ENCODE measurements around the gene DCAF7. TPM values are rescaled to one million over a fixed set of nuclear protein-coding genes. Genes with fewer than 3 reads are reported as not detected.
A peak's percentile ranks its signal among the peaks of the same experiment; 100 is the strongest.

The DCAF7 gene
- polyA plus RNA-seq, 6 donors from 2014 or later, result 58.6 to 88.5 (median 79.1) TPM

DNA sequence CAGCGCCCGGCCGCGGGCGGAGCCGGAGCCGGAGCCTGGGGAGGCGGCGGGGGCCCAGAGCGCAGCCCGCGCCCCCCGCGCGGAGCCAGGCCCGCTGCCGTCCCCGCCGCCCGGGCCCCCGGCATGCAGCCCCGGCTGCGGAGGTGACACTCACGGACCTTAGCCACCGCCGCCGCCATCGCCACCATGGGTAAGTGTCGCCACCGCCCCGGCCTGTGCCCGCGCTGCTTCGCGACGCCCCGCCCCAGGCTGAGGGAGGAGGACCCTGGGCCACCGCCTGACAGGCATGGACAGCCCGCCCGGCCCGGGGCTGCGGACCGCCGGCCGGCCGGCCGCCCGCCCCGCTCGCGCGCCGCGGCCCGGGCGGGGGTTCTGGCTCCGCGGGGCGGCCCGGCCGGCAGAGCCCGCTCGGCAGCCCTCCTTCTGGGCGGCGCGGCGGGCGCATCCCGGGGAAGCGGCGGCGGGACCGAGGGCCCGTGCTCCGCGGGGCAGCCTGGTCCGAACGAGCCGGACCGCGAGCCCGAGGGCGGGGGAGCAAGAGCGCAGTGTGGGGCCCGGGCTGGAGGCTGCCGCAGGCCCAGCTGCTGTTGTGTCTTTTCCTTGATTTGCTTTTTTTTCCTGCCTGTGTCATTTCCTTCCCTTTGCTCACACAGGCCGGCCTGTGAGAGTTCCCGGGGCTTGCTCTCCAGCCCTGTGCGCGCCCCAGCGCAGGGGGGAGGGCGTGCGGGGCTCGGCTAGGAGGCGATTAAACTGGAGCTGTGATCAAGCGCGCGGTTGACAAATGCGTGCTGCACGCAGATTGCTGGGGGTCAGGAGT, 72.5 kb downstream of the DCAF7 start:
- H3K4me1 Mint-ChIP-seq, result peaks cover 43 to 53% (median 47%) of the 10 kb centered on the region in 3 donors
- DNase-seq (peak; percentile 56), ATAC-seq (ENCODE audit: low read depth in 2 of 2) (peak; percentile 28 to 30)
- H3K9me3 Mint-ChIP-seq, result no peaks in the 10 kb centered on the region
- peak overlapping the region in 5 of 6 donors; percentile 76 to 90 (median 87) for H3K27ac Mint-ChIP-seq
- H3K27me3 Mint-ChIP-seq, result no peaks in the 10 kb centered on the region
- H3K36me3 Mint-ChIP-seq, result no peaks in the 10 kb centered on the region
- peak overlapping the region; percentile 95 to 99 (median 98) for H3K4me3 Mint-ChIP-seq

DNA sequence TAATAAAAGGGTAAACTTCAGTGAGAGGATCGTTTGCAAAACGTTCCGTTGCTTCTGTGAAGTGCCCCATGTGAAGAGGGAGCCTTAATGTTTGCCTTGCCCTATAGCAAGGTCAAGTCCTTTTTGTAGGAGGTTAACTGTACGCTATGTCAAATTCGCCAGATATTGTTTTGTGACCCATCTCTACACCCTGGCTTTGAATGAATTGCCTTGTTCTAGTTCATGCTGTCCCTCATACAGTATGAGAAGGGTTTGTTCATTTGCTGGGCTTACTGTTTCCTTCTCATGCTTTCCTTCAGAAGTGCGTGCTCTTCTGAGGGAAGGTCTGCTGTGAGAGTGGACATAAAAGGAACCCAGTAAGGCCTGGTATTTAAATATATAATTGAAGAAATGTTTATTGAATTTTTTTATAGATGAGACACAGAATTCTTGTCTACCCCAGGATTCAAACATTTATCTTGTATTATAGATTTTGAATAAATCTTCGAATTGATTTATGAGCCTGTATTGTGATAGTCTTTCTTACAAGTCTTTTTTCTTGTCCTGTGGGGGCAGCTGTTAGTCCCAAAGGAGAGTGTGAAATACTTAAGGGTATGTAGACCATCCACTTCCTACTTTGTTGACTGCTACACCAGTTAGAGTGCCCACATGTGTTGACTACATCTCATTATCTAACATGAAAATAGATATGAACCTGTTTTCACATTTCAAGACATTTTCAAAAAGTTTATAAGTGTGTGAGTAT, 73.7 kb downstream of the DCAF7 start:
- no peak for DNase-seq
- Mint-ChIP-seq H3K27me3 (no peaks in the 10 kb centered on the region), H3K9me3 (no peaks in the 10 kb centered on the region), H3K27ac (peak overlapping the region in 3 of 6 donors; percentile 49 to 87 (median 78)), H3K36me3 (no peaks in the 10 kb centered on the region), H3K4me3 (peak overlapping the region; percentile 95 to 99 (median 98)), H3K4me1 (peaks cover 43 to 56% (median 47%) of the 10 kb centered on the region in 3 donors)
- ATAC-seq (ENCODE audit: low read depth in 2 of 2), result no peak

DNA sequence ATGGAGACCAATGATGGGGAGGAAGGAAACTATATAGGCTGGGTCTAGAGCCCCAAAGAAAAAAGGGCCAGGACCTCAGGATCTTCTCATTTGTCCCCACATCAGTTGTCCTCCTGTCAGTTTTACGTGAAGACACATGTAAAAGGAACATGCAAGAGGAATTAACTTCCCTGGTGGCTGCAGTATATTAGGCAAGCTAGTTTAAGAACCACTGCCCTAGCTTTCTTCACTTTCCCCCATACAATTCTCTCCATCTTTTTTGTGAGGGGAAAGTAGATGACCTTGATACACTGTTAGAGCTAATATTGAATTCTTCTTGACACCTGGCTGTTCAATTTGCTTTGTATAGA, 74.2 kb downstream of the DCAF7 start:
- peak overlapping the region in 6 of 8 donors; percentile 6 to 99 (median 40) for H3K4me3 Mint-ChIP-seq
- DNase-seq (no peak), ATAC-seq (ENCODE audit: low read depth in 2 of 2) (no peak)
- no peaks in the 10 kb centered on the region for H3K36me3 Mint-ChIP-seq
- peaks cover 43 to 56% (median 47%) of the 10 kb centered on the region in 3 donors for H3K4me1 Mint-ChIP-seq
- H3K9me3 Mint-ChIP-seq, result no peaks in the 10 kb centered on the region
- H3K27me3 Mint-ChIP-seq, result no peaks in the 10 kb centered on the region
- H3K27ac Mint-ChIP-seq, result peak overlapping the region in 1 of 6 donors; percentile 69

DNA sequence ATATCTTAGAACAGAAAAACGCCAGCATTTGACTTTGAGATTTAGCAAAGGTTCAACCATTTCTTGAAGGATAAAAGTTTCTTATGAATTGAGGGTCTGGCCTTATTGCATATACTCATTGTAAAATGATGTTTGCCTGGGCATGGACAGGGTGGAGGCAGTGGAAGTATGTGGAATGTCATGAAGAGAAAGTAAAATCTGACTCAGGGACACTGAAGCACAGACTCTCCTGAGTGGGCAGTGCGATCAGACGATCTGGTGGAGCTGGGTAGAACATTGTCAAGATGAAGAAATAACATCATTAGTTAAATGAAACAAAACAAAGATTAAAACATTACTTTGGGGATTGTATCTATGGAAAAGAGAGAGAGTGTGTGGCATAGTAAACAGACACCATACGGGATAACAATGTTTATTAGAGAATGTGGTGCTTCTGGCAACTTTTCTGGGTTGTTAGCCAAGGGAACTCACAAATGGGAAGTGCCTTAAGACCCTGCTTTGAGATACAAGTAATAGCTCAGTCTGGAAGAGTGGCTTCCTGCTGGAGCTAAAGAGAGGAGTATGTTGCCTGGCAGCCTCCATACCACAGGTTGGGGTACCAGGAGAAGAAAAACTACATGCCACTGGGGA, 76.4 kb downstream of the DCAF7 start:
- Mint-ChIP-seq H3K27me3 (no peaks in the 10 kb centered on the region), H3K36me3 (no peaks in the 10 kb centered on the region), H3K4me1 (peaks cover 44 to 56% (median 50%) of the 10 kb centered on the region in 3 donors), H3K4me3 (peak overlapping the region in 1 of 8 donors; percentile 1), H3K9me3 (no peaks in the 10 kb centered on the region), H3K27ac (peak overlapping the region in 4 of 6 donors; percentile 15 to 55 (median 32))
- ATAC-seq (ENCODE audit: low read depth in 2 of 2), result no peak
- no peak for DNase-seq

DNA sequence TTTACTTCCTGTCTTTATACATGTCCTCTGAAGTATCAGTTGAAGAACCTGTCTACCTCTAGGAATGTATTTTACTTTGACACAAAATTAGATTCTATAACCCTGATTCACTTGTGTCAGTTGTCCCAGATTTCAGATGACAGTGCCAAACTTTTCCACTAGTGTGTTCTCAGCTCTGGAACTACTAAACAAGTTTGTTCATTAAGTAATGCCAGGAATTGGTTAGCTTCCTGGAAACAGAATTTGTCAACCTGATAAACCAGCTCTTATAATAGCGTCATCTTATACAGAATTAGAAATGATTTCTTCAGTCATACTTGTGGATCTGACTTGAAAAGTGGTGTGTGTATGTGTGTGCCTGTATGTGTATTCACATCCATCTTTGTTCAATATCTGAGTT, 79.3 kb downstream of the DCAF7 start:
- ATAC-seq (ENCODE audit: low read depth in 2 of 2) (no peak), DNase-seq (no peak)
- Mint-ChIP-seq H3K36me3 (peaks cover 0 to 6% of the 10 kb centered on the region in 2 donors), H3K4me3 (no peak overlapping the region), H3K27ac (peak overlapping the region in 1 of 6 donors; percentile 21), H3K27me3 (no peaks in the 10 kb centered on the region), H3K9me3 (no peaks in the 10 kb centered on the region), H3K4me1 (peaks cover 37 to 42% (median 40%) of the 10 kb centered on the region in 3 donors)

DNA sequence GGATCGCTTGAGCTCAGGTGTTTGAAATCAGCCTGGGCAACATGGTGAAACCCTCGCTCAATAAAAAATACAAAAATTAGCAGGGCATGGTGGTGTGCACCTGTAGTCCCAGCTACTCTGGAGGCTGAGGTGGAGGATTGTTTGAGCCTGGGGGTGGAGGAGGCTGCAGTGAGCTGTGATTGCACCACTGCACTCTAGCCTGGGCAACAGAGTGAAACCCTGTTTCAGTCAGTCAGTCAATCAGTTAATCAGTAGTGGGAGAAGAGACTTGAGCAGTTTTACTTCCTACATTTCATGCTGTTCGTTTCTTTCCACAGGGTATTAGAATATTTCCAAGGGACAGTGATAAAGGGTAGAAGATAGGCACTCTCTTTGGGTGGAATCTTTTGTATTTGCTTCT, 80.8 kb downstream of the DCAF7 start:
- Mint-ChIP-seq H3K9me3 (no peaks in the 10 kb centered on the region), H3K27ac (no peak overlapping the region), H3K27me3 (no peaks in the 10 kb centered on the region), H3K4me3 (no peak overlapping the region), H3K36me3 (peaks cover 8 to 15% of the 10 kb centered on the region in 2 donors), H3K4me1 (peaks cover 28 to 41% (median 28%) of the 10 kb centered on the region in 3 donors)
- DNase-seq (no peak), ATAC-seq (ENCODE audit: low read depth in 2 of 2) (no peak)

DNA sequence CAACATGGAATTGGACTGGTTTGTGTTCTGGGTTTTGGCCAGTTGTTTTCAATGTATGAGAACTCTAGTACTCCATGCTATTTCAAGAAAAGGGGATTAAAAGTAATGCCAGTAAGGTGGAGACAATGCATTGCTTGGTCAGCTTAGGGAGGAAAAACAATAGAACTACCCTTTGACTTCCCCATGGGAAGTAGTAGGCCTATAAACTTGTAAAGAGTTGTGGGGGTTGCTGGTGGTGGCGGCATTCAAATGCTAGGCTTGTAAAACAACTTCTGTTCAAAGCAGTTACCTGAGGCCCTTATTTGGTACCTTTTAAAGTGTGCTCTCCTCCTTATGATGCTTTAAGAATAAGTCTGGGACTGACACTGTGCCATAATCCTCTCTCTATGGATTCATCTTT, 81.3 kb downstream of the DCAF7 start:
- H3K4me3 Mint-ChIP-seq, result no peak overlapping the region
- no peak overlapping the region for H3K27ac Mint-ChIP-seq
- no peaks in the 10 kb centered on the region for H3K9me3 Mint-ChIP-seq
- H3K4me1 Mint-ChIP-seq, result peaks cover 22 to 39% (median 23%) of the 10 kb centered on the region in 3 donors
- no peaks in the 10 kb centered on the region for H3K27me3 Mint-ChIP-seq
- peaks cover 14 to 19% of the 10 kb centered on the region in 2 donors for H3K36me3 Mint-ChIP-seq
- no peak for DNase-seq
- no peak for ATAC-seq (ENCODE audit: low read depth in 2 of 2)

DNA sequence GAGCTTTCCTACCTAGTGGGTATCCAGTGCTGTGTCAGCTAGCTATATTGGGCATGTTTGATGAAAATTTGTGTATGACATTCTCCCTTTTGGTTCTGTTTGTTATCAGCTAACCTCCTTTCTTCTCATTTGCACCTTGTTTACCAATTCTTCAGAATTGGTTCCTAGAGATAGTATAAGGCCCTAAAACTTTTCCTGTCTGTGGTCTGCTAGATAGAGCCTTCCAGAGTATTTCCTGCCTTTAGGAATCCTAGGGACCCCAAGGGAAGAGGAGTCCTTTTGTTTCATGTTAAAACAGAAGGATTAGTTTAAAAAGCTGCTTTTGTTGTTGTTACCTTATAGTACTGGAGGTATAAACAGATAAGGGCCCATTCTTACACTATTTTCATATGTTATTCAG, 83.5 kb downstream of the DCAF7 start:
- H3K4me3 Mint-ChIP-seq, result no peak overlapping the region
- no peaks in the 10 kb centered on the region for H3K9me3 Mint-ChIP-seq
- peaks cover 17 to 21% of the 10 kb centered on the region in 2 donors for H3K36me3 Mint-ChIP-seq
- no peaks in the 10 kb centered on the region for H3K27me3 Mint-ChIP-seq
- ATAC-seq (ENCODE audit: low read depth in 2 of 2) (no peak), DNase-seq (no peak)
- peak overlapping the region in 2 of 6 donors; percentile 17 to 39 for H3K27ac Mint-ChIP-seq
- H3K4me1 Mint-ChIP-seq, result peaks cover 9 to 32% (median 16%) of the 10 kb centered on the region in 3 donors

- no peak for DNase-seq
- Mint-ChIP-seq H3K4me1 (peaks cover 9 to 32% (median 16%) of the 10 kb centered on the region in 3 donors), H3K36me3 (peaks cover 17 to 21% of the 10 kb centered on the region in 2 donors)
Measured at GRCh38 chr17:63634163-63634562, 83.9 kb downstream of the DCAF7 start.

DNA sequence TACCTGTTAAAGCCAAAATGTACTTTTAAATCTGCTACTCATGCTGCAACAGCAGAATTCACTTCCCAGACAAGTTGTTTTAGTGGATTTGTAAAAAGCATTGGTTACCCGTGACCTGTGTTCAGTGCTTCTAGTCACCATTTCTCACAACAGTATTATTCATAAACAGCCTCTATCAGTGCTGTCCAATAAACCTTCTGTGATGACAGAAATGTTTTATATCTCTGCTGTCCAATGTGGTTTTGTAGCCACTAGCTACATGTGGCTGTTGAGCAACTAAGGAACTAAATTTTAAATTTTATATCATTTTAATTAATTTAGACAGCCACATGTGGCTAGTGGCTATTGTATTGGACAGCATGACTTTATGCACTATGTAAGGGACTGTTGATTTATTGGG, 84.5 kb downstream of the DCAF7 start:
- no peak for ATAC-seq (ENCODE audit: low read depth in 2 of 2)
- Mint-ChIP-seq H3K4me1 (peaks cover 9 to 33% (median 16%) of the 10 kb centered on the region in 3 donors), H3K36me3 (peaks cover 18 to 21% of the 10 kb centered on the region in 2 donors), H3K9me3 (no peaks in the 10 kb centered on the region), H3K4me3 (no peak overlapping the region), H3K27me3 (no peaks in the 10 kb centered on the region), H3K27ac (no peak overlapping the region)
- no peak for DNase-seq

More at GRCh38 chr17:63634163-63634562, 83.9 kb downstream of the DCAF7 start:
- Mint-ChIP-seq H3K4me3 (no peak overlapping the region), H3K9me3 (no peaks in the 10 kb centered on the region), H3K27ac (peak overlapping the region in 2 of 6 donors; percentile 22 to 39), H3K27me3 (no peaks in the 10 kb centered on the region)
- ATAC-seq (ENCODE audit: low read depth in 2 of 2), result no peak

DNA sequence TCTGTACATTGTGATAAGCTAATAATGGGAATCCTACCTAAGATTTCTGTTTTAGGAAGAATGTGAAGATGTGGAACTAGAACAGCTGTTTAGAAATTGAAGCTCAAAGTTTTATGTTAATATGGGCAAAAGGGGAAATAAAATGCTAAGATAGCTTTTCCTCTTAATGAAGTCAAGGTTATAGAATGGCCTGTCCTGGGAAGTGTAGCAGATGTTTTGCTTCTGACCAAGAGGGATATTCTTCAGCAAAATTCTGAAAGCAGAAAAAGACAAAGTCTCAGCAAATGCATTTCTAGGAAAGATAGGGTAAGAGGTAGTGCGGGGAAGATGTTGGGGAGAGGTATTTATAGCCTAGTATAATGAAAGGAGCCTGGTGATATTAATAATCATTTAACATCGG, 85.0 kb downstream of the DCAF7 start:
- H3K9me3 Mint-ChIP-seq, result no peaks in the 10 kb centered on the region
- ATAC-seq (ENCODE audit: low read depth in 2 of 2) (no peak), DNase-seq (no peak)
- no peaks in the 10 kb centered on the region for H3K27me3 Mint-ChIP-seq
- peak overlapping the region in 1 of 6 donors; percentile 34 for H3K27ac Mint-ChIP-seq
- peaks cover 11 to 37% (median 16%) of the 10 kb centered on the region in 3 donors for H3K4me1 Mint-ChIP-seq
- no peak overlapping the region for H3K4me3 Mint-ChIP-seq
- peaks cover 21 to 22% of the 10 kb centered on the region in 2 donors for H3K36me3 Mint-ChIP-seq

GRCh38 chr17:63635787-63636186, 85.5 kb downstream of the DCAF7 start:
- ATAC-seq (ENCODE audit: low read depth in 2 of 2) (no peak), DNase-seq (no peak)
- Mint-ChIP-seq H3K27me3 (no peaks in the 10 kb centered on the region), H3K9me3 (no peaks in the 10 kb centered on the region), H3K4me3 (no peak overlapping the region), H3K27ac (peak overlapping the region in 1 of 6 donors; percentile 34), H3K4me1 (peaks cover 9 to 35% (median 13%) of the 10 kb centered on the region in 3 donors), H3K36me3 (peaks cover 21 to 22% of the 10 kb centered on the region in 2 donors)

DNA sequence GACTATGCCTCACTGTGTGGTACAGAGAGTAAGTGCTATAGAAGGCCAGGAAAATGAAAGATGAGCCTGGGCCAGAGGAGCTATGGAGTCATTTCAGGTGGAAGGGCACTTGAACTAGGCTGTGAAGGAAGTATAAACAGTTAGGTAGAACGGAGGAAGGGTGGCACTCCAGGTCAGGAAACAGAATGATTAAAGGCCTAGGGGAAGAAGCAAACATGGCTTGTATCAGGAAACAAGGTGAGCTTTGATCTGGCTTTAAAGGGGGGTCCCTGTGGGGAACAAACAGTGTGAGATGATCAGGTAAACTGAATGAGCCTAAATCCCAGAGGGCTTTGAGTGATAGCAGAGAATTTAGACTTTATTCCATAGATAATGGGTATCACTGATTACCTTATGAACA, 88.8 kb downstream of the DCAF7 start:
- Mint-ChIP-seq H3K27me3 (no peaks in the 10 kb centered on the region), H3K27ac (peak overlapping the region in 3 of 6 donors; percentile 7 to 43 (median 32)), H3K36me3 (peaks cover 19 to 22% of the 10 kb centered on the region in 2 donors), H3K4me1 (peaks cover 5 to 21% (median 12%) of the 10 kb centered on the region in 3 donors), H3K4me3 (peak overlapping the region in 1 of 8 donors; percentile 0), H3K9me3 (no peaks in the 10 kb centered on the region)
- ATAC-seq (ENCODE audit: low read depth in 2 of 2), result no peak
- no peak for DNase-seq

Measured in naive B cell (primary cell).